HepG2 (cell line): ENCODE measurements around the gene TMEM117.

Source experiments
- NCOA2 ChIP-seq: sonication (generic); formaldehyde crosslinking; IDR thresholded peaks from 2 replicates; pipeline ENCODE4 v1.8.0; 2022; ENCODE audit warnings: inconsistent platforms
- NFE2L1 ChIP-seq: sonication (generic); formaldehyde crosslinking; IDR thresholded peaks from 2 replicates; pipeline ENCODE4 v1.4.0; 2020; ENCODE audit warnings: missing genetic modification reagents, mild to moderate bottlenecking, borderline replicate concordance
- NPAS2 ChIP-seq: sonication (generic); formaldehyde crosslinking; IDR thresholded peaks from 2 replicates; pipeline ENCODE4 v1.8.0; 2022; ENCODE audit warnings: mild to moderate bottlenecking, missing genetic modification reagents, borderline replicate concordance
- PAX8 ChIP-seq: sonication (generic); formaldehyde crosslinking; IDR thresholded peaks from 2 replicates; pipeline ENCODE4 v1.8.0; 2022; ENCODE audit warnings: mild to moderate bottlenecking, missing genetic modification reagents, borderline replicate concordance
- POLR2A ChIP-seq, 2 experiments: IDR thresholded peaks; 2 replicates each; pipeline ENCODE4 v1.6.1; 2011; ENCODE audit warnings: low read depth in 2 of 2, low read length in 2 of 2, mild to moderate bottlenecking in 1 of 2, moderate library complexity in 1 of 2; ENCODE audit not compliant: insufficient read depth in 1 of 2
- REPIN1 ChIP-seq: sonication (generic); formaldehyde crosslinking; IDR thresholded peaks from 2 replicates; pipeline ENCODE4 v1.8.0; 2022; ENCODE audit warnings: missing genetic modification reagents, low read depth, mild to moderate bottlenecking, borderline replicate concordance
- SETDB1 ChIP-seq: sonication (generic); formaldehyde crosslinking; IDR thresholded peaks from 2 replicates; pipeline ENCODE4 v1.5.1; 2020; ENCODE audit warnings: missing genetic modification reagents, mild to moderate bottlenecking, borderline replicate concordance
- ZMYM3 ChIP-seq: sonication (generic); formaldehyde crosslinking; IDR thresholded peaks from 2 replicates; pipeline ENCODE4 v1.5.1; 2020; ENCODE audit warnings: mild to moderate bottlenecking, missing genetic modification reagents
- ZNF777 ChIP-seq: sonication (generic); formaldehyde crosslinking; IDR thresholded peaks from 2 replicates; pipeline ENCODE4 v1.4.0; 2020; ENCODE audit warnings: missing genetic modification reagents
- TF ChIP-seq, protein P1 (sequence below), 2 experiments: sonication (generic) in 1 of 2; formaldehyde crosslinking in 1 of 2; IDR thresholded peaks; 2 replicates each; pipeline versions ENCODE4 v1.5.1 to v1.6.1; 2011 to 2020; ENCODE audit warnings: borderline replicate concordance in 1 of 2, low read depth in 1 of 2, low read length in 1 of 2, mild to moderate bottlenecking in 1 of 2, missing genetic modification reagents in 1 of 2, moderate library complexity in 1 of 2

DNA sequence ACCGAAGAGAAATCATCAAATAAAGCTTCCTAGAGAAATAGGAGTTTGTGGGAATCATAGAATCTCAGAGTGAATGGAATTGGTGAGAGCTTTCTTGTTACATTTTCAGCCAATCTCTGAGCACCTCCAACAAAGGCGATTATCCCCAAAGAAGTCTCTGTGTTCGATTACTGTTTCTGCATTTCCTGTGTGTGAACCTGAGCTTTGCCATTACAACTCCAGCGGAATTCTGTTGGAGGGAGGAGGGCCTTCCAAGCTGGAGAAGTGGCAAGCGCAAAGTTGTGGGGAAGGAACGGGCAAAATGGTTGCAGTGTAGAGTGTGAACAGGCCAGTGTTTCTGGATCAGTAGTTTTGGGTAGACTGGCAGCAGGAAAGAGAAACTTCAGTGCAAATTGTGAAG, 23.1 kb downstream of the TMEM117 start:
- TF ChIP-seq POLR2A (IDR thresholded peaks at IDR 0.05; ENCODE audit: insufficient read depth in 1 of 2, low read depth in 2 of 2, low read length in 2 of 2) (no peak), PAX8 (CRISPR knock-in tag) (no peak), NCOA2 (no peak), REPIN1 (CRISPR knock-in tag) (no peak), SETDB1 (CRISPR knock-in tag) (no peak), ZNF777 (CRISPR knock-in tag) (no peak), NPAS2 (CRISPR knock-in tag) (no peak), ZMYM3 (CRISPR knock-in tag) (no peak), NFE2L1 (CRISPR knock-in tag) (no peak)
- TF ChIP-seq, protein P1, sequence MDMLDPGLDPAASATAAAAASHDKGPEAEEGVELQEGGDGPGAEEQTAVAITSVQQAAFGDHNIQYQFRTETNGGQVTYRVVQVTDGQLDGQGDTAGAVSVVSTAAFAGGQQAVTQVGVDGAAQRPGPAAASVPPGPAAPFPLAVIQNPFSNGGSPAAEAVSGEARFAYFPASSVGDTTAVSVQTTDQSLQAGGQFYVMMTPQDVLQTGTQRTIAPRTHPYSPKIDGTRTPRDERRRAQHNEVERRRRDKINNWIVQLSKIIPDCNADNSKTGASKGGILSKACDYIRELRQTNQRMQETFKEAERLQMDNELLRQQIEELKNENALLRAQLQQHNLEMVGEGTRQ (IDR thresholded peaks at IDR 0.05; ENCODE audit: low read depth, low read length) = no peak
- TF ChIP-seq, protein P1 (CRISPR knock-in tag; IDR thresholded peaks at IDR 0.05; ENCODE audit: borderline replicate concordance) = no peak
